PC-3 (cell line): ENCODE measurements around the gene MIPOL1. TPM values are rescaled to one million over a fixed set of nuclear protein-coding genes. Genes with fewer than 3 reads are reported as not detected.

ENCODE experiments used
- ATAC-seq: fragments of 200-7000 bp; cut with Tn5 transposase; 2 replicates; pipeline ENCODE4 v1.9.1; 2020; ENCODE audit warnings: mild to moderate bottlenecking, moderate library complexity
- BruUV-seq: library from RNA; stranded (reverse); fragments of 400-500 nt; replicated peaks from 2 replicates; lab custom pipeline; 2021; lab: Mats Ljungman, UMichigan
- CTCF ChIA-PET: fragments of 300-600 bp; sonication (Branson Sonifier 250); formaldehyde crosslinking; loops from one replicate; lab custom pipeline; 2022; ENCODE audit warnings: antibody characterized with exemption; lab: Charles Lee
- POLR2A ChIA-PET: fragments of 300-600 bp; sonication (Branson Sonifier 250); formaldehyde crosslinking; loops from one replicate; lab custom pipeline; 2022; ENCODE audit warnings: antibody characterized with exemption; ENCODE audit not compliant: unreplicated experiment; lab: Charles Lee
- DNase-seq: peaks from one replicate; pipeline ENCODE4 v3.0.0-alpha.2; 2015
- H2AFZ ChIP-seq: fragments of 300-600 bp; sonication (generic); 2 replicates; pipeline ENCODE4 v1.6.0; 2016; ENCODE audit warnings: antibody characterized with exemption, low read length
- H3F3A ChIP-seq: fragments of 300-600 bp; sonication (generic); one replicate; pipeline ENCODE4 v1.6.0; 2017; ENCODE audit warnings: antibody characterized with exemption, low read length, control low read depth, mild to moderate bottlenecking; ENCODE audit not compliant: unreplicated experiment
- H3K27ac ChIP-seq: fragments of 300-600 bp; sonication (generic); 2 replicates; pipeline ENCODE4 v1.5.1; 2016; ENCODE audit warnings: mild to moderate bottlenecking, low read length
- H3K27me3 ChIP-seq: fragments of 300-600 bp; sonication (generic); 2 replicates; pipeline ENCODE4 v1.6.1; 2016; ENCODE audit warnings: low read length, mixed read lengths
- H3K36me3 ChIP-seq: fragments of 300-600 bp; sonication (generic); 2 replicates; pipeline ENCODE4 v1.6.1; 2016; ENCODE audit warnings: low read depth, mixed run types, low read length, mixed read lengths
- H3K4me1 ChIP-seq: fragments of 300-600 bp; sonication (generic); 2 replicates; pipeline ENCODE4 v1.5.1; 2016; ENCODE audit warnings: low read length; ENCODE audit not compliant: insufficient read depth
- H3K4me2 ChIP-seq: fragments of 300-600 bp; sonication (generic); 2 replicates; pipeline ENCODE4 v1.6.0; 2016; ENCODE audit warnings: low read length
- H3K4me3 ChIP-seq: fragments of 300-600 bp; sonication (generic); 2 replicates; pipeline ENCODE4 v1.5.1; 2016; ENCODE audit warnings: mild to moderate bottlenecking, low read length, mixed read lengths
- H3K79me2 ChIP-seq: fragments of 300-600 bp; sonication (generic); 2 replicates; pipeline ENCODE4 v1.6.1; 2017; ENCODE audit warnings: low read length, mixed read lengths
- H3K9ac ChIP-seq: fragments of 300-600 bp; sonication (generic); 2 replicates; pipeline ENCODE4 v1.6.0; 2016; ENCODE audit warnings: mild to moderate bottlenecking, low read length
- H3K9me2 ChIP-seq: fragments of 300-600 bp; sonication (generic); replicated peaks from 2 replicates; pipeline ENCODE4 v1.6.1; 2016; ENCODE audit warnings: mixed run types, low read length, mixed read lengths
- H3K9me3 ChIP-seq: fragments of 300-600 bp; sonication (generic); 2 replicates; pipeline ENCODE4 v1.6.1; 2016; ENCODE audit warnings: low read length, mixed read lengths
- H4K20me1 ChIP-seq: fragments of 300-600 bp; sonication (generic); 2 replicates; pipeline ENCODE4 v1.6.1; 2016; ENCODE audit warnings: low read length, mixed read lengths
- EZH2 ChIP-seq: fragments of 300-600 bp; sonication (generic); IDR thresholded peaks from one replicate; pipeline ENCODE4 v1.6.1; 2017; ENCODE audit warnings: antibody characterized with exemption, mild to moderate bottlenecking, low read length; ENCODE audit not compliant: unreplicated experiment
- EZH2phosphoT487 ChIP-seq: fragments of 300-600 bp; sonication (generic); IDR thresholded peaks from 2 replicates; pipeline ENCODE4 v1.6.1; 2018; ENCODE audit warnings: mild to moderate bottlenecking, antibody characterized with exemption, low read length, borderline replicate concordance
- intact Hi-C: fragments of 100-400 bp; cut with micrococcal nuclease; formaldehyde crosslinking; loops from 2 replicates; pipeline ENCODE4 v1.9.0; 2023
- total RNA-seq: library from RNA; depleted of rRNA; stranded (reverse); fragments of >200 nt; gene quantifications from 2 replicates; pipeline ENCODE4 v1.2.3, GENCODE V29; 2014
- TF ChIP-seq, protein P1 (sequence below): fragments of 300-600 bp; sonication (generic); conservative IDR thresholded peaks from 2 replicates; pipeline ENCODE4 v1.5.1; 2017; ENCODE audit warnings: antibody characterized with exemption, low read depth, mild to moderate bottlenecking, low read length

Gene MIPOL1
- total RNA-seq, 1 experiment from 2014 or later, result 22.5 TPM

GRCh38 chr14:37198907-37199306 lies 1.2 kb downstream of the MIPOL1 start:
- CTCF ChIA-PET, result interaction anchor here (0.5 to 2.2 kb wide), 6 partner anchors 34 to 551 kb away, joined by 3 to 7 read pairs (median 6); no protein-coding TSS in a partner anchor
- H2AFZ ChIP-seq, result peak overlapping the region; percentile 84; the same call in 1 of the 2 replicates
- peak overlapping the region; percentile 97 for H3K4me2 ChIP-seq

GRCh38 chr14:37201724-37202123 lies 4.0 kb downstream of the MIPOL1 start:
- intact Hi-C loops, result loop anchor here (2.0 kb wide), 2 partner anchors 23 to 31 kb away; no protein-coding TSS in a partner anchor
- ChIA-PET POLR2A (interaction anchor here (0.8 kb wide), 1 partner anchor 387 kb away, joined by 15 read pairs; no protein-coding TSS in a partner anchor), CTCF (interaction anchor here (2.0 kb wide), 2 partner anchors 29 to 31 kb away, joined by 5 to 8 read pairs; no protein-coding TSS in a partner anchor)
- no peak for DNase-seq
- Histone ChIP-seq H2AFZ (no peak overlapping the region), H3K27ac (peak overlapping the region; percentile 81), H3K9me2 (no peaks in the 10 kb centered on the region), H3K4me2 (peak overlapping the region; percentile 66), H3K27me3 (no peaks in the 10 kb centered on the region), H3K4me1 (peaks cover 54% of the 10 kb centered on the region), H3K36me3 (peaks cover 19% of the 10 kb centered on the region), H3K9me3 (peaks cover 8% of the 10 kb centered on the region; the same call in 1 of the 2 replicates), H4K20me1 (no peaks in the 10 kb centered on the region), H3K79me2 (peaks cover 91% of the 10 kb centered on the region), H3K4me3 (no peak overlapping the region), H3K9ac (peak overlapping the region; percentile 3; the same call in 1 of the 2 replicates), H3F3A (no peaks in the 10 kb centered on the region)
- no peak for ATAC-seq
- TF ChIP-seq EZH2, result no peak
- no peak for TF ChIP-seq EZH2phosphoT487
- TF ChIP-seq, protein P1, sequence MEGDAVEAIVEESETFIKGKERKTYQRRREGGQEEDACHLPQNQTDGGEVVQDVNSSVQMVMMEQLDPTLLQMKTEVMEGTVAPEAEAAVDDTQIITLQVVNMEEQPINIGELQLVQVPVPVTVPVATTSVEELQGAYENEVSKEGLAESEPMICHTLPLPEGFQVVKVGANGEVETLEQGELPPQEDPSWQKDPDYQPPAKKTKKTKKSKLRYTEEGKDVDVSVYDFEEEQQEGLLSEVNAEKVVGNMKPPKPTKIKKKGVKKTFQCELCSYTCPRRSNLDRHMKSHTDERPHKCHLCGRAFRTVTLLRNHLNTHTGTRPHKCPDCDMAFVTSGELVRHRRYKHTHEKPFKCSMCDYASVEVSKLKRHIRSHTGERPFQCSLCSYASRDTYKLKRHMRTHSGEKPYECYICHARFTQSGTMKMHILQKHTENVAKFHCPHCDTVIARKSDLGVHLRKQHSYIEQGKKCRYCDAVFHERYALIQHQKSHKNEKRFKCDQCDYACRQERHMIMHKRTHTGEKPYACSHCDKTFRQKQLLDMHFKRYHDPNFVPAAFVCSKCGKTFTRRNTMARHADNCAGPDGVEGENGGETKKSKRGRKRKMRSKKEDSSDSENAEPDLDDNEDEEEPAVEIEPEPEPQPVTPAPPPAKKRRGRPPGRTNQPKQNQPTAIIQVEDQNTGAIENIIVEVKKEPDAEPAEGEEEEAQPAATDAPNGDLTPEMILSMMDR, result no peak
- no TSS peak for BruUV-seq

More at GRCh38 chr14:37198907-37199306, 1.2 kb downstream of the MIPOL1 start:
- H3K27ac ChIP-seq, result no peak overlapping the region
- H3K9ac ChIP-seq, result peak overlapping the region; percentile 75
- BruUV-seq, result no TSS peak
- ATAC-seq, result no peak
- H3K4me3 ChIP-seq, result peak overlapping the region; percentile 83
- POLR2A ChIA-PET, result interaction anchor here (0.6 to 0.7 kb wide), 3 partner anchors 27 to 56 kb away, joined by 3 read pairs; partner anchors contain the start of gene SLC25A21
- no peaks in the 10 kb centered on the region for H3K9me3 ChIP-seq
- no peak for TF ChIP-seq EZH2
- no peak for TF ChIP-seq EZH2phosphoT487
- TF ChIP-seq, protein P1, result no peak
- no peaks in the 10 kb centered on the region for H3K27me3 ChIP-seq
- no peaks in the 10 kb centered on the region for H3K9me2 ChIP-seq
- no peaks in the 10 kb centered on the region for H3K36me3 ChIP-seq
- peaks cover 64% of the 10 kb centered on the region for H3K79me2 ChIP-seq
- intact Hi-C loops, result loop anchor here (1.0 to 5.0 kb wide), 5 partner anchors 27 to 897 kb away; partner anchors contain the start of gene SLC25A21
- peaks cover 78% of the 10 kb centered on the region for H3K4me1 ChIP-seq
- H4K20me1 ChIP-seq, result no peaks in the 10 kb centered on the region
- no peaks in the 10 kb centered on the region for H3F3A ChIP-seq
- DNase-seq, result no peak

- Histone ChIP-seq H2AFZ (no peak overlapping the region), H3K27ac (peak overlapping the region; percentile 81), H4K20me1 (no peaks in the 10 kb centered on the region), H3F3A (no peaks in the 10 kb centered on the region), H3K9me2 (no peaks in the 10 kb centered on the region), H3K4me3 (peak overlapping the region; percentile 31), H3K9ac (peak overlapping the region; percentile 18; the same call in 1 of the 2 replicates), H3K27me3 (no peaks in the 10 kb centered on the region), H3K9me3 (peaks cover 8% of the 10 kb centered on the region; the same call in 1 of the 2 replicates), H3K4me1 (peaks cover 48% of the 10 kb centered on the region), H3K4me2 (peak overlapping the region; percentile 66), H3K79me2 (peaks cover 92% of the 10 kb centered on the region), H3K36me3 (peaks cover 23% of the 10 kb centered on the region)
- ATAC-seq (peak; percentile 65), DNase-seq (peak; percentile 89)
- ChIA-PET POLR2A (interaction anchor here (0.8 kb wide), 1 partner anchor 387 kb away, joined by 15 read pairs; no protein-coding TSS in a partner anchor), CTCF (interaction anchor here (1.0 to 2.0 kb wide), 3 partner anchors 28 to 31 kb away, joined by 3 to 8 read pairs (median 5); no protein-coding TSS in a partner anchor)
- BruUV-seq, result no TSS peak
- TF ChIP-seq, protein P1, result no peak
- TF ChIP-seq EZH2, result no peak
- no peak for TF ChIP-seq EZH2phosphoT487
- intact Hi-C loops, result loop anchor here (2.0 kb wide), 2 partner anchors 23 to 31 kb away; no protein-coding TSS in a partner anchor
Measured at GRCh38 chr14:37202265-37202664, 4.5 kb downstream of the MIPOL1 start.
